ENCODE results near the gene ITGA8. TPM values are rescaled to one million over a fixed set of nuclear protein-coding genes. Genes with fewer than 3 reads are reported as not detected.

Gene ITGA8
- total RNA-seq, 1 experiment from 2014 or later, result not detected

GRCh38 chr10:15624401-15625196 lies 95.1 kb downstream of the ITGA8 start:
- no peak for DNase-seq (ENCODE audit: low spot score)
- TF ChIP-seq, protein P1, sequence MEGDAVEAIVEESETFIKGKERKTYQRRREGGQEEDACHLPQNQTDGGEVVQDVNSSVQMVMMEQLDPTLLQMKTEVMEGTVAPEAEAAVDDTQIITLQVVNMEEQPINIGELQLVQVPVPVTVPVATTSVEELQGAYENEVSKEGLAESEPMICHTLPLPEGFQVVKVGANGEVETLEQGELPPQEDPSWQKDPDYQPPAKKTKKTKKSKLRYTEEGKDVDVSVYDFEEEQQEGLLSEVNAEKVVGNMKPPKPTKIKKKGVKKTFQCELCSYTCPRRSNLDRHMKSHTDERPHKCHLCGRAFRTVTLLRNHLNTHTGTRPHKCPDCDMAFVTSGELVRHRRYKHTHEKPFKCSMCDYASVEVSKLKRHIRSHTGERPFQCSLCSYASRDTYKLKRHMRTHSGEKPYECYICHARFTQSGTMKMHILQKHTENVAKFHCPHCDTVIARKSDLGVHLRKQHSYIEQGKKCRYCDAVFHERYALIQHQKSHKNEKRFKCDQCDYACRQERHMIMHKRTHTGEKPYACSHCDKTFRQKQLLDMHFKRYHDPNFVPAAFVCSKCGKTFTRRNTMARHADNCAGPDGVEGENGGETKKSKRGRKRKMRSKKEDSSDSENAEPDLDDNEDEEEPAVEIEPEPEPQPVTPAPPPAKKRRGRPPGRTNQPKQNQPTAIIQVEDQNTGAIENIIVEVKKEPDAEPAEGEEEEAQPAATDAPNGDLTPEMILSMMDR (conservative IDR thresholded peaks at IDR 0.05; ENCODE audit: low read depth, low read length), result no peak
- TF ChIP-seq EZH2 (IDR thresholded peaks at IDR 0.05; ENCODE audit: borderline replicate concordance, low read depth, low read length, poor library complexity, severe bottlenecking), result no peak
- no peak overlapping the region for H3K4me3 ChIP-seq (ENCODE audit: low read depth, low read length, poor library complexity, severe bottlenecking)
- H3K27ac ChIP-seq (ENCODE audit: low read depth, low read length, poor library complexity, severe bottlenecking), result no peak overlapping the region
- POLR2A ChIA-PET (ENCODE audit: low non-redundant PET), result no interaction called here
- H3K27me3 ChIP-seq (replicated peaks; ENCODE audit: insufficient read depth, low read depth, low read length, poor library complexity), result peaks cover 8% of the 10 kb centered on the region
- no TSS peak for BruUV-seq (replicated peaks)
- H3K9me3 ChIP-seq (ENCODE audit: low read depth, low read length, poor library complexity, severe bottlenecking), result no peaks in the 10 kb centered on the region
- intact Hi-C loops (cut with micrococcal nuclease; ENCODE audit: unreplicated experiment), result no loop called here
- no peaks in the 10 kb centered on the region for H3K36me3 ChIP-seq (ENCODE audit: insufficient read depth, low read length, poor library complexity, severe bottlenecking)
- CTCF ChIA-PET, result no interaction called here
- H3K4me1 ChIP-seq (ENCODE audit: insufficient read depth, low read length, poor library complexity, severe bottlenecking), result no peaks in the 10 kb centered on the region

DNA sequence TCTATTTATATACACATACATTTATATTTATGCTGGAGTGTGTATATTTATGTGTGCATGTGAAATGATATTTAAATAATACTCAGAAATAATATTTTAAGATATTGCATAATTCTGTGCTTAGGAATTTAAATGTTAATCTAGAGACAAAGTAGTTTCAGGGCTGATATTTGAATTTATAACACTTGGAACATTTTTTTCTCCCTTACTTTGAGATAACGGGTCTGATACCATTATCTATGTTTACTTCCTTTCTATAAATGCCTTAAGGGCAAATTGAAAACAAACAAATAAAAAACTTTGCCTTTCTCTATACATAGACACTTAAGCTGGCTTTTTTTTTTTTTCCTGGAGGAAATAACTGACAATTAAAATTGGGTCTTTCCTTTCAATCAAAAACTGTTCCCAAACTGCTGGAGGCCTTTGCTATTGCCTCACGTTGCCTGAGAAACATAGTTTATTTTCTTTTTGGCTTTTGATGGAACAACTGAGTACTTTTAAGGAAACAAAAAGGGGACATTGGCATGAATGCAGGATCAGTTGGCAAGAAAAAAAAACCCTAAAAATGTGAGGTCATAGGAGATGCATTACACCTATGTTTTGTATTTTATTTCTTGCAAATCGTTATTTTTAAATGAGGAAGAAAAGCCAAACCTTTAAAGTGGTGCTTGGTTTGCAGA lies 98.7 kb downstream of the ITGA8 start:
- BruUV-seq (replicated peaks), result no TSS peak
- ChIA-PET POLR2A (ENCODE audit: low non-redundant PET) (no interaction called here), CTCF (no interaction called here)
- intact Hi-C loops (cut with micrococcal nuclease; ENCODE audit: unreplicated experiment), result no loop called here
- H3K36me3 ChIP-seq (ENCODE audit: insufficient read depth, low read length, poor library complexity, severe bottlenecking), result no peaks in the 10 kb centered on the region
- H3K27me3 ChIP-seq (replicated peaks; ENCODE audit: insufficient read depth, low read depth, low read length, poor library complexity), result peaks cover 22% of the 10 kb centered on the region
- H3K4me3 ChIP-seq (ENCODE audit: low read depth, low read length, poor library complexity, severe bottlenecking), result no peak overlapping the region
- DNase-seq (ENCODE audit: low spot score), result no peak
- H3K9me3 ChIP-seq (ENCODE audit: low read depth, low read length, poor library complexity, severe bottlenecking), result no peaks in the 10 kb centered on the region
- TF ChIP-seq, protein P1 (conservative IDR thresholded peaks at IDR 0.05; ENCODE audit: low read depth, low read length), result no peak
- TF ChIP-seq EZH2 (IDR thresholded peaks at IDR 0.05; ENCODE audit: borderline replicate concordance, low read depth, low read length, poor library complexity, severe bottlenecking), result no peak
- H3K4me1 ChIP-seq (ENCODE audit: insufficient read depth, low read length, poor library complexity, severe bottlenecking), result no peaks in the 10 kb centered on the region
- no peak overlapping the region for H3K27ac ChIP-seq (ENCODE audit: low read depth, low read length, poor library complexity, severe bottlenecking)

DNA sequence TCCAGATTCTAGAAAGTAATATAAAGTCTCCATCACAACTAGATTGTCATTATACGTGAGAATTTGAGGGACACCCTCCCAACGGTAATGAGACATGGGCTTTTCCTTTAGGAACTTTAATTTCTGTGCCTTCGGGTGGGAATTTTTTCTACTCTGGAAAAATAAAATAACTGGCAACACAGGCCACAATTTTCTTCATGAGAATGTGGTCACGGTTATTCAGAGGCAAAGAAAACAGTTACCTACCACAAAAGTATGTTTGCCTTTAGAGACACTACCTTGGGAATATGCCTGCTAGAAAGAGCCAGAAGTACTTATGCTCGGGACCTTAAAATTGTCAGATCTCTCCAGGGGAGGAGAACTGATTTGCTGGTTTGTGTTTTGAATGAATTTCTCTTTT lies 99.4 kb downstream of the ITGA8 start:
- Histone ChIP-seq H3K27ac (ENCODE audit: low read depth, low read length, poor library complexity, severe bottlenecking) (no peak overlapping the region), H3K4me3 (ENCODE audit: low read depth, low read length, poor library complexity, severe bottlenecking) (no peak overlapping the region), H3K4me1 (ENCODE audit: insufficient read depth, low read length, poor library complexity, severe bottlenecking) (no peaks in the 10 kb centered on the region), H3K36me3 (ENCODE audit: insufficient read depth, low read length, poor library complexity, severe bottlenecking) (no peaks in the 10 kb centered on the region), H3K9me3 (ENCODE audit: low read depth, low read length, poor library complexity, severe bottlenecking) (no peaks in the 10 kb centered on the region), H3K27me3 (replicated peaks; ENCODE audit: insufficient read depth, low read depth, low read length, poor library complexity) (peaks cover 22% of the 10 kb centered on the region)
- no TSS peak for BruUV-seq (replicated peaks)
- ChIA-PET POLR2A (ENCODE audit: low non-redundant PET) (no interaction called here), CTCF (no interaction called here)
- intact Hi-C loops (cut with micrococcal nuclease; ENCODE audit: unreplicated experiment), result no loop called here
- no peak for DNase-seq (ENCODE audit: low spot score)
- TF ChIP-seq, protein P1 (conservative IDR thresholded peaks at IDR 0.05; ENCODE audit: low read depth, low read length), result no peak
- no peak for TF ChIP-seq EZH2 (IDR thresholded peaks at IDR 0.05; ENCODE audit: borderline replicate concordance, low read depth, low read length, poor library complexity, severe bottlenecking)
